HL-60 (cell line): ENCODE results near the gene MAP7D2.

Experiments
- POLR2AphosphoS5 ChIP-seq: IDR thresholded peaks from 2 replicates; pipeline ENCODE4 v1.6.1; 2012; ENCODE audit warnings: low read depth
- REST ChIP-seq: IDR thresholded peaks from 2 replicates; pipeline ENCODE4 v1.6.1; 2012; ENCODE audit warnings: low read depth; ENCODE audit not compliant: insufficient replicate concordance
- TF ChIP-seq, protein P1 (sequence below): IDR thresholded peaks from one replicate; pipeline ENCODE4 v1.5.1; 2011; ENCODE audit warnings: low read length, control low read depth, inconsistent platforms; ENCODE audit not compliant: insufficient read depth

DNA sequence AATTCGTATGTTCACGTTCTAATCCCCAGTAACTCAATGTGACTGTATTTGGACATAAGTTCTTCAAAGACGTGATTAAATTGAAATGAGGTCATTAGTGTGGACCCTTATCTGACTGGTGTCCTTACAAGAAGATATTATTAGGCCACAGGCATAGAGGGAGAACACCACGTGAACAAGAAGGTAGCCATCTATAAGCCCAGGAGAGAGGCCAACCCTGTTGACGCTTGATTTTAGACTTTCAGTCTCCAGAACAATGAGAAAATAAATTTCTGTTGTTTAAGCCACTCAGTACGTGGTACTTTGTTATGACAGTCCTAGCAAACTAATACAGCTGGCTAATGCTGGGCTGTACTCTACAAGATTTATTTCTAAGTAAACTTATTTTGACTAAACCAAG is 26.4 kb upstream of the MAP7D2 start:
- TF ChIP-seq, protein P1, sequence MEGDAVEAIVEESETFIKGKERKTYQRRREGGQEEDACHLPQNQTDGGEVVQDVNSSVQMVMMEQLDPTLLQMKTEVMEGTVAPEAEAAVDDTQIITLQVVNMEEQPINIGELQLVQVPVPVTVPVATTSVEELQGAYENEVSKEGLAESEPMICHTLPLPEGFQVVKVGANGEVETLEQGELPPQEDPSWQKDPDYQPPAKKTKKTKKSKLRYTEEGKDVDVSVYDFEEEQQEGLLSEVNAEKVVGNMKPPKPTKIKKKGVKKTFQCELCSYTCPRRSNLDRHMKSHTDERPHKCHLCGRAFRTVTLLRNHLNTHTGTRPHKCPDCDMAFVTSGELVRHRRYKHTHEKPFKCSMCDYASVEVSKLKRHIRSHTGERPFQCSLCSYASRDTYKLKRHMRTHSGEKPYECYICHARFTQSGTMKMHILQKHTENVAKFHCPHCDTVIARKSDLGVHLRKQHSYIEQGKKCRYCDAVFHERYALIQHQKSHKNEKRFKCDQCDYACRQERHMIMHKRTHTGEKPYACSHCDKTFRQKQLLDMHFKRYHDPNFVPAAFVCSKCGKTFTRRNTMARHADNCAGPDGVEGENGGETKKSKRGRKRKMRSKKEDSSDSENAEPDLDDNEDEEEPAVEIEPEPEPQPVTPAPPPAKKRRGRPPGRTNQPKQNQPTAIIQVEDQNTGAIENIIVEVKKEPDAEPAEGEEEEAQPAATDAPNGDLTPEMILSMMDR: no peak
- TF ChIP-seq POLR2AphosphoS5 (no peak), REST (no peak)
